GM12878 (cell line): ENCODE results near the gene RENBP. TPM values are rescaled to one million over a fixed set of nuclear protein-coding genes. Genes with fewer than 3 reads are reported as not detected.

Source experiments
- ATAC-seq: fragments of 200-7000 bp; cut with Tn5 transposase; 3 replicates; pipeline ENCODE4 v1.9.1; 2020; ENCODE audit warnings: mild to moderate bottlenecking, moderate library complexity
- BruUV-seq: library from RNA; stranded (reverse); fragments of 400-500 nt; replicated peaks from 2 replicates; lab custom pipeline; 2021; lab: Mats Ljungman, UMichigan
- CTCF ChIA-PET: fragments of 300-600 bp; sonication (Branson Sonifier 250); formaldehyde crosslinking; extraction: SDS; loops from one replicate; lab custom pipeline; 2021; ENCODE audit warnings: inconsistent platforms; lab: Yijun Ruan, JAX
- POLR2A ChIA-PET: fragments of 350-600 bp; formaldehyde crosslinking; extraction: SDS; loops from one replicate; lab custom pipeline; 2021; ENCODE audit warnings: inconsistent platforms; lab: Charles Lee
- RAD21 ChIA-PET: fragments of 300-600 bp; sonication (Branson Sonifier 250); formaldehyde crosslinking; loops from one replicate; lab custom pipeline; 2023; ENCODE audit warnings: antibody characterized with exemption; ENCODE audit not compliant: unreplicated experiment; lab: Charles Lee
- SMC1A ChIA-PET: fragments of 300-600 bp; sonication (Branson Sonifier 250); formaldehyde crosslinking; loops from one replicate; lab custom pipeline; 2023; ENCODE audit not compliant: unreplicated experiment, uncharacterized antibody; lab: Charles Lee
- DNase-seq: peaks from one replicate; pipeline ENCODE4 v3.0.0-alpha.2; 2011; ENCODE audit warnings: low read depth, low spot score
- FAIRE-seq: peaks from 3 replicates; lab custom pipeline; 2011; peaks lifted over from hg19 to GRCh38; lab: Jason Lieb, UNC
- H2AFZ ChIP-seq: 2 replicates; pipeline ENCODE4 v1.6.0; 2011; ENCODE audit warnings: low read depth, low read length, control low read depth; ENCODE audit not compliant: control insufficient read depth
- H3K27ac ChIP-seq: 2 replicates; pipeline ENCODE4 v1.5.1; 2011; ENCODE audit warnings: control low read depth; ENCODE audit not compliant: control insufficient read depth, insufficient read depth
- H3K27me3 ChIP-seq, 2 experiments: replicated peaks in 1 of 2; 2 replicates each; pipeline versions ENCODE4 v1.6.0 to v1.6.1; 2011; ENCODE audit warnings: low read length in 1 of 2; ENCODE audit not compliant: control insufficient read depth in 2 of 2, insufficient read depth in 2 of 2
- H3K36me3 ChIP-seq, 2 experiments: 2 replicates each; pipeline ENCODE4 v1.5.1; 2011; ENCODE audit warnings: low read length in 1 of 2; ENCODE audit not compliant: control insufficient read depth in 2 of 2, insufficient read depth in 2 of 2
- H3K4me1 ChIP-seq: 2 replicates; pipeline ENCODE4 v1.6.1; 2011; ENCODE audit warnings: mild to moderate bottlenecking, low read length, moderate library complexity, mixed read lengths; ENCODE audit not compliant: control insufficient read depth, insufficient read depth
- H3K4me2 ChIP-seq: 2 replicates; pipeline ENCODE4 v1.6.0; 2011; ENCODE audit warnings: control low read depth; ENCODE audit not compliant: control insufficient read depth, insufficient read depth
- H3K4me3 ChIP-seq: fragments of 200-600 bp; sonication (generic); 2 replicates; pipeline ENCODE4 v1.5.1; 2016
- H3K79me2 ChIP-seq: 2 replicates; pipeline ENCODE4 v1.6.0; 2011; ENCODE audit warnings: low read length; ENCODE audit not compliant: control insufficient read depth, insufficient read depth
- H3K9ac ChIP-seq: 2 replicates; pipeline ENCODE4 v1.8.0; 2011; ENCODE audit warnings: low read length, control low read depth, mixed read lengths; ENCODE audit not compliant: control insufficient read depth, insufficient read depth
- H3K9me3 ChIP-seq: replicated peaks from 3 replicates; pipeline ENCODE4 v1.5.1; 2011; ENCODE audit warnings: mild to moderate bottlenecking, low read length; ENCODE audit not compliant: control insufficient read depth, insufficient read depth
- H4K20me1 ChIP-seq: 2 replicates; pipeline ENCODE4 v1.6.0; 2011; ENCODE audit not compliant: control insufficient read depth, insufficient read depth
- ASH2L ChIP-seq: fragments of 300-600, 200-600 bp; sonication (generic); IDR thresholded peaks from 2 replicates; pipeline ENCODE4 v1.6.1; 2017; ENCODE audit warnings: low read depth, mild to moderate bottlenecking, borderline replicate concordance
- HSF1 ChIP-seq: fragments of 150-350 bp; IDR thresholded peaks from 2 replicates; pipeline ENCODE4 v1.6.1; 2014; ENCODE audit warnings: mild to moderate bottlenecking, low read depth, low read length
- IRF4 ChIP-seq: IDR thresholded peaks from 2 replicates; pipeline ENCODE4 v1.6.1; 2011; ENCODE audit warnings: low read depth, low read length
- JUNB ChIP-seq: IDR thresholded peaks from 2 replicates; pipeline ENCODE4 v1.6.1; 2016; ENCODE audit warnings: antibody characterized with exemption, mild to moderate bottlenecking
- NR2F1 ChIP-seq: fragments of 450-650 bp; conservative IDR thresholded peaks from 2 replicates; pipeline ENCODE4 v1.6.1; 2017; ENCODE audit warnings: mild to moderate bottlenecking
- POLR2AphosphoS2 ChIP-seq: IDR thresholded peaks from 2 replicates; pipeline ENCODE4 v1.6.1; 2011; ENCODE audit warnings: low read depth, mild to moderate bottlenecking, low read length, improper control_type of control experiment, moderate library complexity
- RAD51 ChIP-seq: fragments of 450-650 bp; IDR thresholded peaks from 2 replicates; pipeline ENCODE4 v1.6.1; 2016; ENCODE audit warnings: moderate library complexity, mild to moderate bottlenecking, inconsistent platforms
- RB1 ChIP-seq: fragments of 450-650 bp; formaldehyde crosslinking; IDR thresholded peaks from 2 replicates; pipeline ENCODE4 v1.6.1; 2017; ENCODE audit warnings: mild to moderate bottlenecking, borderline replicate concordance
- SRF ChIP-seq, 2 experiments: IDR thresholded peaks; 2 replicates each; pipeline ENCODE4 v1.6.1; 2011; ENCODE audit warnings: low read depth in 2 of 2, low read length in 2 of 2, mild to moderate bottlenecking in 1 of 2, moderate library complexity in 1 of 2
- STAT1 ChIP-seq: fragments of 450-650 bp; conservative IDR thresholded peaks from 2 replicates; pipeline ENCODE4 v1.6.1; 2014; ENCODE audit warnings: antibody characterized with exemption, mild to moderate bottlenecking
- TCF3 ChIP-seq: IDR thresholded peaks from 2 replicates; pipeline ENCODE4 v1.6.1; 2012; ENCODE audit warnings: low read depth, mild to moderate bottlenecking, low read length, borderline replicate concordance; ENCODE audit not compliant: insufficient read depth
- USF1 ChIP-seq: IDR thresholded peaks from 2 replicates; pipeline ENCODE4 v1.6.1; 2011; ENCODE audit warnings: borderline replicate concordance, low read depth, mild to moderate bottlenecking, moderate library complexity, mixed read lengths, low read length; ENCODE audit not compliant: insufficient read depth; ENCODE audit errors: extremely low read length
- YY1 ChIP-seq: IDR thresholded peaks from 2 replicates; pipeline ENCODE4 v1.6.1; 2011; ENCODE audit warnings: low read depth, mild to moderate bottlenecking, low read length
- WGBS: methylation state at CpG from one replicate; pipeline ENCODE4 v1.1.6; 2016; ENCODE audit warnings: low lambda C conversion rate; ENCODE audit not compliant: insufficient replicate concordance, insufficient coverage; ENCODE audit errors: missing lambda C conversion rate; 5-methylcytosine and 5-hydroxymethylcytosine counted together
- in situ Hi-C: fragments of 300-500 bp; cut with MboI; formaldehyde crosslinking; loops from 9 replicates; pipeline ENCODE4 v1.14.3; 2018; ENCODE audit warnings: mixed read lengths
- intact Hi-C: fragments of 100-400 bp; cut with micrococcal nuclease; formaldehyde crosslinking; loops from one replicate; pipeline ENCODE4 v1.14.2; 2022; ENCODE audit not compliant: unreplicated experiment
- polyA plus RNA-seq, 11 experiments: library from polyadenylated mRNA; depleted of rRNA in 4 of 11; unstranded in 6 of 11; stranded (reverse) in 5 of 11; fragments of >200 nt; fragmentation: Nextera tagmentation in 4 of 11; fragmentation: Illumina TruSeq in 1 of 11; extraction: Ambion mirVana in 4 of 11; extraction: Trizol in 1 of 11; gene quantifications; 1 replicate in 1 of 11; 2 replicates in 10 of 11; pipeline versions ENCODE4 v1.2.1 to v1.2.3, GENCODE V29; 2011 to 2016; ENCODE audit warnings: inconsistent platforms in 2 of 11, missing spikeins in 2 of 11, low read depth in 1 of 11
- total RNA-seq, 4 experiments: library from RNA; depleted of rRNA in 3 of 4; stranded (reverse); fragments of >200 nt in 3 of 4; fragmentation: Illumina TruSeq in 1 of 4; extraction: Trizol in 1 of 4; gene quantifications; 2 replicates each; pipeline versions ENCODE4 v1.2.1 to v1.2.3, GENCODE V29; 2013 to 2021

The RENBP gene
- total and polyA plus RNA-seq, 10 of the 15 experiments (the other 5 are each of a cell fraction or from before 2014, with no cell fraction given): 0.36 to 4.9 (median 1.8) TPM; not detected in 3

- Histone ChIP-seq H4K20me1 (no peaks in the 10 kb centered on the region; the same call in 1 of the 2 replicates), H3K36me3 (peaks cover 12 to 44% of the 10 kb centered on the region in 2 experiments), H3K9ac (no peak overlapping the region), H3K27me3 (no peaks in the 10 kb centered on the region), H2AFZ (no peak overlapping the region), H3K79me2 (peaks cover 43% of the 10 kb centered on the region), H3K4me3 (no peak overlapping the region), H3K4me2 (no peak overlapping the region), H3K9me3 (no peaks in the 10 kb centered on the region), H3K4me1 (peaks cover 9% of the 10 kb centered on the region), H3K27ac (no peak overlapping the region)
- ATAC-seq (no peak), DNase-seq (no peak), FAIRE-seq (no peak)
- BruUV-seq: no TSS peak
- ChIA-PET POLR2A (interaction anchor here (0.6 kb wide), 1 partner anchor 44 kb away, joined by 4 read pairs; no protein-coding TSS in a partner anchor), CTCF (interaction anchor here (5.4 kb wide), 1 partner anchor 17 kb away, joined by 40 read pairs; no protein-coding TSS in a partner anchor), RAD21 (no interaction called here), SMC1A (no interaction called here)
- TF ChIP-seq SRF (IDR thresholded peaks at IDR 0.05; ENCODE audit: low read depth in 2 of 2, low read length in 2 of 2): no peak
- TF ChIP-seq NR2F1: no peak
- WGBS: 91% methylated on average over 12 of the region's 12 CpGs
- in situ Hi-C loops (loop anchor here (5.0 to 10.0 kb wide), 2 partner anchors 201 to 1009 kb away; partner anchors contain the start of gene PLXNB3), intact Hi-C loops (no loop called here)
Observed at GRCh38 chrX:153963546-153963945, 19.1 kb upstream of the RENBP start.

GRCh38 chrX:153961292-153961691 is 16.8 kb upstream of the RENBP start:
- TF ChIP-seq STAT1 (no peak), TCF3 (no peak), ASH2L (no peak), RAD51 (no peak), JUNB (no peak), HSF1 (no peak), RB1 (no peak), POLR2AphosphoS2 (no peak), IRF4 (no peak), USF1 (no peak), YY1 (no peak)
- no peaks in the 10 kb centered on the region for H3K4me1 ChIP-seq
- CTCF ChIA-PET: interaction anchor here (0.8 to 1.6 kb wide), 3 partner anchors 14 to 99 kb away, joined by 3 to 5 read pairs (median 3); no protein-coding TSS in a partner anchor
- in situ Hi-C loops (loop anchor here (5.0 to 10.0 kb wide), 2 partner anchors 199 to 1006 kb away; partner anchors contain the start of gene PLXNB3), intact Hi-C loops (no loop called here)
- no peaks in the 10 kb centered on the region for H3K9me3 ChIP-seq
- SMC1A ChIA-PET: no interaction called here
- FAIRE-seq (no peak), DNase-seq (no peak), ATAC-seq (no peak)
- H3K9ac ChIP-seq: no peak overlapping the region
- H2AFZ ChIP-seq: no peak overlapping the region
- no peak overlapping the region for H3K4me3 ChIP-seq
- peaks cover 20% of the 10 kb centered on the region for H3K79me2 ChIP-seq
- WGBS: 97% methylated on average over 11 of the region's 11 CpGs
- RAD21 ChIA-PET: no interaction called here
- H3K27ac ChIP-seq: no peak overlapping the region
- H4K20me1 ChIP-seq: no peaks in the 10 kb centered on the region; the same call in 1 of the 2 replicates
- no peak overlapping the region for H3K4me2 ChIP-seq
- H3K36me3 ChIP-seq: peaks cover 17 to 65% of the 10 kb centered on the region in 2 experiments
- POLR2A ChIA-PET: interaction anchor here (1.4 kb wide), 1 partner anchor 9 kb away, joined by 5 read pairs; no protein-coding TSS in a partner anchor
- no TSS peak for BruUV-seq
- no peaks in the 10 kb centered on the region for H3K27me3 ChIP-seq
